ENCODE results near the gene SLK.

GRCh38 chr10:103977204-103977603 is 10.3 kb downstream of the SLK start:
- TF ChIP-seq CTCF (IDR thresholded peaks at IDR 0.05; ENCODE audit: low read depth, low read length) (no peak), EZH2phosphoT487 (IDR thresholded peaks at IDR 0.05; ENCODE audit: low read depth) (no peak)

All from OCI-LY3 (cell line).